LHCN-M2 (cell line): Measurements from ENCODE around the gene MCRIP2. TPM values are rescaled to one million over a fixed set of nuclear protein-coding genes. Genes with fewer than 3 reads are reported as not detected.
A peak's percentile ranks its signal among the peaks of the same experiment; 100 is the strongest.
"Not testable (repeated sequence)": the region's sequence is repeated elsewhere in the genome, so short reads cannot be mapped to it uniquely, and the experiment has no call there.

Experiments used
- DNase-seq: peaks from one replicate; pipeline ENCODE4 v3.0.0-alpha.2; 2012; ENCODE audit warnings: low read depth
- polyA plus RNA-seq: library from polyadenylated mRNA; unstranded; fragments of >200 nt; gene quantifications from one replicate; pipeline ENCODE4 v1.2.1, GENCODE V29; 2012; ENCODE audit warnings: missing spikeins
- total RNA-seq: library from RNA; depleted of rRNA; stranded (reverse); fragments of >200 nt; gene quantifications from 2 replicates; pipeline ENCODE4 v1.2.3, GENCODE V29; 2014; rRNA removed

The MCRIP2 gene, protein sequence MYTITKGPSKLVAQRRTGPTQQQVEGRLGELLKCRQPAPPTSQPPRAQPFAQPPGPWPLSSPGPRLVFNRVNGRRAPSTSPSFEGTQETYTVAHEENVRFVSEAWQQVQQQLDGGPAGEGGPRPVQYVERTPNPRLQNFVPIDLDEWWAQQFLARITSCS
- total RNA-seq: 19.7 and 20.2 TPM in 2 replicates
- 17.6 TPM for polyA plus RNA-seq

- peak; percentile 71 for DNase-seq
Observed at GRCh38 chr16:641326-642188, at the start of gene MCRIP2. MCRIP2 (plus strand) TSS chr16:641828; CDS start chr16:641992, 164 bp downstream.

DNA sequence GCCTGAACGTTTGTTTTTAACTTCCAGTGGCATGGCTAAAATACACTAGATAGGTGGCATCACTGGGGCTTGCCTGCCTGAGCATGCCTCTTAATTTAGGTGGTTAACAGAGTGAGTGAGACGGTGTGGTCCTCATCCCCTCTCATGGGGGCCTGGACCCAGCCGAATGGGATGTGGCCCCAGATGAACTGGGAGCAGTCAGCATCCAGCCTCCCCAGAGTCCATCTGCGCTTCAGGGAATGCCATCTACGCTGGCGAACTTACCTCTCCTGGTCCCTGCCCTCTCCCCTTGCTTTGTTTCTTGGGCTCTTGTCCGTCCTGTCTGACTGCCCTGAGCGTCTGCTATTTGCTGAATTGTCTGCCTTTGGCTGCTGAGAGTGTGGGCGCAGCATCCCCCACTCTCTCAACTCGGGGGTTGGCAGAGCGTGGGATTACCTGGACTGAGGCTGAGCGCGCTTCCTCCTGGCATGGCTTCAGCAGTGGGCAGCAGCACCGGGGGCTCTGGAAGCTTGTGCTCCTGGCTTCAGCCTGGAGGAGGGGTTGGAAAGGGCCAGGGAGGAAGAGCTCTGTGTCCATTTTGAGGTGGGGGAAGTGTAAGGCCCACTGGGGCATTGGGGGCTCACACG, 49.6 kb upstream of the MCRIP2 start:
- DNase-seq: no peak

GRCh38 chr16:592518-593306, 48.9 kb upstream of the MCRIP2 start:
- DNase-seq: no peak

DNA sequence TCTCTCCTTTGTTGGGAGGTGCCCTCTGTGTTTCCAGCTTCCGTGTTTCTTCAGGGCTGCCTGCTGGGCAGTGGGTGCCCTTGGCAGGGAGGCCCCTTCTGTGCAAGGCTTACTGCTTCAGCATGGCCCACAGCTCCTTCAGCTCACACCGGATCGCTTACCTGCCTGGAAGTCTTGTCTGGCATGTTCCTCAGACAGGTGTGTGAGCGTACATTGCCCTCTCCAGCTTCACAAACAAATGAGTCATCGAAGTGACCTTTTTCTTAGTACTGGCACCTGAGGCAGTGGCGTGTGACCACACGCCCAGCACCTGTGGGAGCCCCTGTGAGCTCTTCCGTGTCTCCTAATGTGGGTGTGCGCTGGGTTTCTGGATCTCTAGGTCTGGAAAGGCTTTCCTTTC, 48.2 kb upstream of the MCRIP2 start:
- no peak for DNase-seq

GRCh38 chr16:593807-594206, 47.8 kb upstream of the MCRIP2 start:
- no peak for DNase-seq

GRCh38 chr16:595094-595528, 46.5 kb upstream of the MCRIP2 start:
- DNase-seq: no peak

DNA sequence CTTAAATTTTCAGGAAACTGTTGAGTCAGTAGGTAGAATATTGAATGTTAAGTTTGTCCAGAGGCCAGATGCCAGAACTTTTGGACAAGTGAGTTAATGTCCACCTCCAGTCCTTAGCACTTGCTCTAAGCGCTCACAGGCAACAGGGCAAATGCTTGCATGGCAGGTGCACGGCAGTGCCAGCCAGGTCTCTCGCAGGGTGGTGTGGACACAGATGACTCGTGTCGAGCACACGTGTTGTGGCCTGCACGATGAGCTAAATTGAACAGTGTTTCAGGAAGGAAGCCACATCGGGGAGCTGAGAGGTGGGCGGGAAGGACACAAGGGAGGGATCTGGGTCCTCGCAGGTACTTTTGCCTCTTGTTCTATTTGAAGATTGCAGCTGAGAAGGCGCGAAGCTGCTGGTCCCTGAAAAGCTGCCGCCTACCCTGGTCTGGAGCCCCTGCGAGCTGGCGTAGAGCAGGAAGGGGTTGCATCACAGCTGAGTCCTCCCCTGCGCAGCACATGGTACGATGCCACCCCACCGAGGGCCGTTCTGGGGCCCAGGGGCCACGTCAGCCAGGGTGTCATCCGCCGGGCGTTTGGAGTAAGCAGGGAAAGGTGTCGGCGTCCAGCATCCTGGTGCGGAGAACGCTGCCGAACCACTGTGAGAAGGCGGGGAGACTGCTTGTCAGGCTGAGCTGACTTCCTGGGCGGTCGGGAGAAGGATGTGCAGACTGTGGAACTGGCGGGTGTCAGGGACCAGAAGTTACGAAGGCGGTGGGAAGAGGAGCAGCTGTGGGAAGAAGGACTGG, 45.5 kb upstream of the MCRIP2 start:
- DNase-seq: no peak

- DNase-seq: no peak
Observed at GRCh38 chr16:596736-597060, 44.9 kb upstream of the MCRIP2 start.

DNA sequence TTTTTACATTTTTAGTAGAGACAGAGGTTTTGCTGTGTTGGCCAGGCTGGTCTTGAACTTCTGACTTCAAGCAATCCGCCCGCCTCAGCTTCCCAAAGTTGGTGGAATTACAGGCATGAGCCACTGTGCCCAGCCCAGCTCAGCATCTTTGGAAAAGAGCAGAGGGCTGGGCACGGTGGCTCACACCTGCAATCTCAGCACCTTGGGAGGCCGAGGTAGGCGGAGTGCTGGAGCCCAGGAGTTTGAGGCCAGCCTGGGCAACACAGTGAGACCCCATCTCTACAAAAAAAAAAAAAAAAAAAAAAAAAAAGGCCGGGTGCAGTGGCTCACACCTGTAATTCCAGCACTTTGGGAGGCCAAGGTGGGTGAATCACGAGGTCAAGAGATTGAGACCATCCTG, 44.0 kb upstream of the MCRIP2 start:
- not testable (repeated sequence) for DNase-seq

DNA sequence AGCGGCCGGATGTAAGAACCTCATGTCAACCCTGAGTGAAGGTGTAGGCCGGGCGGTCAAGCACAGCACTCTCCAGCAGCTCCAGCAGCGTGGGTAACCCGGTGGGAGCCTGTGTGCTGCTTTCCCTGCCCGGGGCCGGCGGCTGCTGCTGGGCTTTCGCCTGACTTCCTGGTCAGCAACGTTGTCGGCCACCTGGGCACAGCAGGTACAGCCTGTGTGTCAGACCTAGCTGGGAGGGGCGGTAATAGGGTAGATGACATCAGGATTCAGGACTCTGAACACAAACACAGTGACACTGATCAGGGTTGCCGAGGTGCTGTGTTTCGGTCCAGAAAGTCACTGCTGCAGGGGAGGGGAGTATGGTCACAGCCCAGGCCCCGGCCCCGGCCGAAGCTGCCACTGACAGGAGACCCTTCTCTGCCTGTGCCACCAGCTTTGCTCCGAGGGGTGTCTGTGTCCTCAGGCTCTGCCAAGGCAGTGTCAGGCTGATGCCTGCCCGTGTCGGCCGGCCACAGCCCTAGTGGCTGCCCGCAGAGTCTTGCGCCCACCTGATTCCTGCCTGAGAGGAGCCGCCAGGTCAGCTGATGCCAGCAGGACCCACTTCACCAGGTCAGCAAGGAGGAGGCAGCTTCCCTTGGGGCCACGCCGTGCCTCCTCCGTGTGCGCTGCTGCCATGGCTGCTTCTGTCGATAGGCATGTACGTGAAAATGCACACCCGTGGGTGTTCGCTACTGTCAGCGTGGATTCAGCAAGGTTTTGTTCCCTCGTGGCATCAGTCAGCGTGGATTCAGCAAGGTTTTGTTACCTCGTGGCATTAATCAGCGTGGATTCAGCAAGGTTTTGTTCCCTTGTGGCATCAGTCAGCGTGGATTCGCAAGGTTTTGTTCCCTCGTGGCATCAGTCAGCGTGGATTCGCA, 42.5 kb upstream of the MCRIP2 start:
- no peak for DNase-seq

GRCh38 chr16:600781-601180, 40.8 kb upstream of the MCRIP2 start:
- DNase-seq: no peak

DNA sequence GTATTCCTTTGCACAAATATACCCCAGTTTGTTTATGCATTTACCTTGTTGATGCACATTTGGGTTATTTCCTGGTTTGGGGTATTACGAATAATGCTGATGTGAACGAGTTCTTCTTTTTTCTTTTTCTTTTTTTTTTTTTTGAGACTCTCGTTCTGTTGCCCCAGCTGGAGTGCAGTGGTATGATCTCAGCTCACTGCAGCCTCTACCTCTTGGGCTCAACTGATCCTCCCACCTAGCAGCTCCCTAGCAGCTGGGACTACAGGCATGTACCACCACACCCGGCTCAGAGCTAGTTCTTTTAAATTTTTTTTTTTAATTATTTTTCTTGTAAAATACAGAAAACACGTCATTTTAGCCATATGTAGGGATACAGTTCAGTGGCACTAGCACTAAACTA, 37.7 kb upstream of the MCRIP2 start:
- DNase-seq: no peak

- DNase-seq: no peak
Observed at GRCh38 chr16:606656-607307, 34.8 kb upstream of the MCRIP2 start.

- no peak for DNase-seq
Observed at GRCh38 chr16:608019-608418, 33.6 kb upstream of the MCRIP2 start.

DNA sequence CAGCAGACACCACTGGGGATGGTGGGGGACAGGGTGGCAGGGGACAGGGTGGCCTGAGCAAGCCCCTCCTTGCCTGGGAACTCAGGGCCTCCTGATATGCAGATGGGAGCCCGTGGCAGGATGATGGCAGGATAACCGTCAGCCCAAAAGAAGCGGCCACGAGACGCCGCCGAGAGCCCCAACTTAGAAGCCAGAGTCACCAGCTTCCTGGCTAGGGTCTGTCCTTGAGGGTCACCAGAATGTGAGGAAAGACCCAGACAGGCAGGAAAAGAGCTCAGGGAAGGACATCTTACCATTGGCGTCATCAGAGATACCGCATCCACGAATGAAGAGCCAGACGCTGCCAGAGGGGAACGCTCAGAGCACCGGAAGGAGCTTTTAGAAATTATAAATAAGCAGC, 32.3 kb upstream of the MCRIP2 start:
- DNase-seq: no peak

DNA sequence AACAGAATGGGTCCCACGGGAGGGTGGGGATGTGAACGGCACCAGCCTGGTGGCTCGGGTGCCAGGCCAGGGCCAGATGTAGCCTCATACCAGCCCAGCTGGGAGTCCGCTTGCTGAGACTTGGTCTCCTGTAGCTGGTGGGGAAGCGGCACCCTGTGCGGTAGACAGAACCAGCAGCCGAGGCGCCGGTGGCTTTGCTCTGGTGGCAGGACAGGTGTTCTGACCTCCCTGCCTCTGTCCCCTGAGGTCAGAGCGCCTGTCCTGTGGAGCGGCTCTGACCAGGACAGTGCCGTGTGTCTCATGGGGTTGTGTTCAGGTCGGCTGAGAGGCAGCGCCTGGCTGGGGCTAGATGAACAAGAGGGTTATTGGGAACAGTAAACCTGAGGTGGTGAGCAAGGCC, 31.6 kb upstream of the MCRIP2 start:
- no peak for DNase-seq

DNA sequence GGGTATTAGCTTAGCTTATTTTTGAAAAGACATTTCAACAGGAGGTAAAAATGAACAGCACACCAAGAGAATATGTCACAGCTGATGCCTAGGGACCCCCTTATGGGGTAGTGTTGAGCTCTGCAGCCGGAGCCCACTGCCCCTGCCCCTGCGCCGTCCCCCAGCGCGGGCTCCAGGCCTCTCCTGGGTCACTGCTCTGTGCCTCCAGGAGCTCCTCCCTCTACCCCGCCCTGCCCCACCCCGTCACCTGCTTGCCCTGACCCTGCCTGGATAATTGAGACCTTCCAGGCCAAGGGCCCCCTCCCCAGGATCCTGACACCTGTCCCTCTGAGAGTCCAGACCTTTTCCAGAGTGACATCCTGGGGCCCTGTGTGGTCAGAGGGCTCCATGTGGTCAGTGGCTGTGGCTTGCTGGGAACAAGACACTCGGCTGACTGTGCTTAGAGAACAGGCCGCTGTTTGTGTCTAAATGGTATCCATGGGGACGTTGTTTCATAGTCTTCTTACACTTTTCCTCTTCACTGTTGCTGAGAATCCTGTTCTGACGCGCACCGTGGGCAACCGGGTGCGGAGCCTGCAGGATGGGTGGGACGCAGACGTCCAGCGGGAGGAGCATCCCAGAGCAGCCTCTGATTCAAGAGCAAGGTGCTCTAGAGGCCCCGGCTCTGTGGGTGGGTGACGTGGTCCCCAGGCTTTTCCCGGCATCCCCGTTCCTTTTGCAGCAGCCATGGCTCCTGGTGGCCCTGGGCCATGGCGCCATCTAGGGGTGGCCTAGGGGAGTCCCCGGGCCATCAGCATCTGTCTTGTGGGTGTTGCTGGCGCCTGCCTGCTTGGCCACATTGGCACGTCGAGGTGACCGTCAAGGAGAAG, 30.9 kb upstream of the MCRIP2 start:
- DNase-seq: no peak

GRCh38 chr16:615122-615521, 26.5 kb upstream of the MCRIP2 start:
- DNase-seq: no peak
